Measurements from ENCODE around the gene SMOC2.

SMOC2 gene

GRCh38 chr6:168496139-168496996, 55.4 kb downstream of the SMOC2 start:
- no peak for FAIRE-seq
- TF ChIP-seq POLR2A (IDR thresholded peaks at IDR 0.05; ENCODE audit: low read depth, low read length) = no peak
- no peak for DNase-seq (ENCODE audit: insufficient read length, low spot score)

GRCh38 chr6:168496997-168497331, 56.0 kb downstream of the SMOC2 start:
- DNase-seq (ENCODE audit: insufficient read length, low spot score) (no peak), FAIRE-seq (no peak)
- TF ChIP-seq POLR2A (IDR thresholded peaks at IDR 0.05; ENCODE audit: low read depth, low read length) = no peak

- DNase-seq (ENCODE audit: insufficient read length, low spot score) = no peak
- no peak for TF ChIP-seq POLR2A (IDR thresholded peaks at IDR 0.05; ENCODE audit: low read depth, low read length)
- no peak for FAIRE-seq
Observed at GRCh38 chr6:168497381-168497780, 56.4 kb downstream of the SMOC2 start.

GRCh38 chr6:168498161-168498843, 57.3 kb downstream of the SMOC2 start:
- no peak for TF ChIP-seq POLR2A (IDR thresholded peaks at IDR 0.05; ENCODE audit: low read depth, low read length)
- no peak for DNase-seq (ENCODE audit: insufficient read length, low spot score)
- no peak for FAIRE-seq

GRCh38 chr6:168499045-168499650, 58.2 kb downstream of the SMOC2 start:
- no peak for TF ChIP-seq POLR2A (IDR thresholded peaks at IDR 0.05; ENCODE audit: low read depth, low read length)
- no peak for FAIRE-seq
- no peak for DNase-seq (ENCODE audit: insufficient read length, low spot score)

GRCh38 chr6:168500519-168500918, 59.5 kb downstream of the SMOC2 start:
- FAIRE-seq (no peak), DNase-seq (ENCODE audit: insufficient read length, low spot score) (no peak)
- TF ChIP-seq POLR2A (IDR thresholded peaks at IDR 0.05; ENCODE audit: low read depth, low read length) = no peak

- DNase-seq (ENCODE audit: insufficient read length, low spot score) (no peak), FAIRE-seq (no peak)
- no peak for TF ChIP-seq POLR2A (IDR thresholded peaks at IDR 0.05; ENCODE audit: low read depth, low read length)
Observed at GRCh38 chr6:168501561-168501960, 60.6 kb downstream of the SMOC2 start.

GRCh38 chr6:168504366-168504765, 63.4 kb downstream of the SMOC2 start:
- FAIRE-seq (no peak), DNase-seq (ENCODE audit: insufficient read length, low spot score) (no peak)
- no peak for TF ChIP-seq POLR2A (IDR thresholded peaks at IDR 0.05; ENCODE audit: low read depth, low read length)

GRCh38 chr6:168506460-168506859, 65.5 kb downstream of the SMOC2 start:
- FAIRE-seq = no peak
- DNase-seq (ENCODE audit: insufficient read length, low spot score) = no peak
- no peak for TF ChIP-seq POLR2A (IDR thresholded peaks at IDR 0.05; ENCODE audit: low read depth, low read length)

GRCh38 chr6:168507297-168507696, 66.3 kb downstream of the SMOC2 start:
- no peak for FAIRE-seq
- TF ChIP-seq POLR2A (IDR thresholded peaks at IDR 0.05; ENCODE audit: low read depth, low read length) = no peak
- no peak for DNase-seq (ENCODE audit: insufficient read length, low spot score)

- no peak for TF ChIP-seq POLR2A (IDR thresholded peaks at IDR 0.05; ENCODE audit: low read depth, low read length)
- no peak for FAIRE-seq
Observed at GRCh38 chr6:168507730-168508129, 66.7 kb downstream of the SMOC2 start.

GRCh38 chr6:168508903-168509302, 67.9 kb downstream of the SMOC2 start:
- no peak for FAIRE-seq
- no peak for TF ChIP-seq POLR2A (IDR thresholded peaks at IDR 0.05; ENCODE audit: low read depth, low read length)
- no peak for DNase-seq (ENCODE audit: insufficient read length, low spot score)

More at GRCh38 chr6:168507730-168508129, 66.7 kb downstream of the SMOC2 start:
- no peak for DNase-seq (ENCODE audit: insufficient read length, low spot score)

GRCh38 chr6:168513766-168514165, 72.8 kb downstream of the SMOC2 start:
- no peak for TF ChIP-seq POLR2A (IDR thresholded peaks at IDR 0.05; ENCODE audit: low read depth, low read length)
- DNase-seq (ENCODE audit: insufficient read length, low spot score) (no peak), FAIRE-seq (no peak)

GRCh38 chr6:168514216-168514615, 73.2 kb downstream of the SMOC2 start:
- TF ChIP-seq POLR2A (IDR thresholded peaks at IDR 0.05; ENCODE audit: low read depth, low read length) = no peak
- FAIRE-seq (no peak), DNase-seq (ENCODE audit: insufficient read length, low spot score) (no peak)

All from H54 (cell line).